Measurements from ENCODE around the gene ZNF521.

The ZNF521 gene

GRCh38 chr18:25113566-25113965 is 238.4 kb downstream of the ZNF521 start:
- no peak for DNase-seq

- DNase-seq: no peak
Observed at GRCh38 chr18:25112821-25113434, 239.0 kb downstream of the ZNF521 start.

GRCh38 chr18:25111377-25112288 is 240.3 kb downstream of the ZNF521 start:
- no peak for DNase-seq

- no peak for DNase-seq
Observed at GRCh38 chr18:25109484-25109883, 242.5 kb downstream of the ZNF521 start.

GRCh38 chr18:25103468-25104155 is 248.4 kb downstream of the ZNF521 start:
- DNase-seq: no peak

- DNase-seq: no peak
Observed at GRCh38 chr18:25102662-25103061, 249.3 kb downstream of the ZNF521 start.

GRCh38 chr18:25100418-25100817 is 251.5 kb downstream of the ZNF521 start:
- DNase-seq: no peak

- DNase-seq: peak; percentile 36
Observed at GRCh38 chr18:25099895-25100294, 252.1 kb downstream of the ZNF521 start.

- DNase-seq: no peak
Observed at GRCh38 chr18:25097569-25098056, 254.4 kb downstream of the ZNF521 start.

- DNase-seq: no peak
Observed at GRCh38 chr18:25097057-25097456, 254.9 kb downstream of the ZNF521 start.

- no peak for DNase-seq
Observed at GRCh38 chr18:25093141-25093540, 258.8 kb downstream of the ZNF521 start.

- DNase-seq: no peak
Observed at GRCh38 chr18:25089470-25089869, 262.5 kb downstream of the ZNF521 start.

GRCh38 chr18:25086876-25087275 is 265.1 kb downstream of the ZNF521 start:
- DNase-seq: no peak

GRCh38 chr18:25081001-25081400 is 271.0 kb downstream of the ZNF521 start:
- DNase-seq: no peak

- DNase-seq: no peak
Observed at GRCh38 chr18:25080211-25080610, 271.8 kb downstream of the ZNF521 start.

- DNase-seq: no peak
Observed at GRCh38 chr18:25077944-25078723, 273.8 kb downstream of the ZNF521 start.

GRCh38 chr18:25077038-25077943 is 274.7 kb downstream of the ZNF521 start:
- DNase-seq: no peak

GRCh38 chr18:25075783-25076182 is 276.2 kb downstream of the ZNF521 start:
- no peak for DNase-seq

- no peak for DNase-seq
Observed at GRCh38 chr18:25075331-25075730, 276.6 kb downstream of the ZNF521 start.

- DNase-seq: no peak
Observed at GRCh38 chr18:25074925-25075324, 277.0 kb downstream of the ZNF521 start.

- DNase-seq: no peak
Observed at GRCh38 chr18:25072205-25072604, 279.8 kb downstream of the ZNF521 start.

Data from NCI-H2227 treated with DMSO at 0.1 percent for 48 hours (cell line).